Endometrial microvascular endothelial cells (primary cell): ENCODE data around the gene ANGPTL3. TPM values are rescaled to one million over a fixed set of nuclear protein-coding genes. Genes with fewer than 3 reads are reported as not detected.
"Not testable (repeated sequence)": the region's sequence is repeated elsewhere in the genome, so short reads cannot be mapped to it uniquely, and the experiment has no call there.

Experiments
- in situ Hi-C: cut with HindIII; loops from 2 replicates; pipeline ENCODE4 v1.10.0; 2017; ENCODE audit warnings: low sequenced_read_pairs, low pct_unique_long_range_greater_than_20kb; ENCODE audit errors: inconsistent ontology term
- total RNA-seq: library from RNA; depleted of rRNA; stranded (reverse); fragments of >200 nt; gene quantifications from one replicate; pipeline ENCODE4 v1.2.3, GENCODE V29; 2015; ENCODE audit errors: inconsistent ontology term

The ANGPTL3 gene, protein sequence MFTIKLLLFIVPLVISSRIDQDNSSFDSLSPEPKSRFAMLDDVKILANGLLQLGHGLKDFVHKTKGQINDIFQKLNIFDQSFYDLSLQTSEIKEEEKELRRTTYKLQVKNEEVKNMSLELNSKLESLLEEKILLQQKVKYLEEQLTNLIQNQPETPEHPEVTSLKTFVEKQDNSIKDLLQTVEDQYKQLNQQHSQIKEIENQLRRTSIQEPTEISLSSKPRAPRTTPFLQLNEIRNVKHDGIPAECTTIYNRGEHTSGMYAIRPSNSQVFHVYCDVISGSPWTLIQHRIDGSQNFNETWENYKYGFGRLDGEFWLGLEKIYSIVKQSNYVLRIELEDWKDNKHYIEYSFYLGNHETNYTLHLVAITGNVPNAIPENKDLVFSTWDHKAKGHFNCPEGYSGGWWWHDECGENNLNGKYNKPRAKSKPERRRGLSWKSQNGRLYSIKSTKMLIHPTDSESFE
- not detected for total RNA-seq

DNA sequence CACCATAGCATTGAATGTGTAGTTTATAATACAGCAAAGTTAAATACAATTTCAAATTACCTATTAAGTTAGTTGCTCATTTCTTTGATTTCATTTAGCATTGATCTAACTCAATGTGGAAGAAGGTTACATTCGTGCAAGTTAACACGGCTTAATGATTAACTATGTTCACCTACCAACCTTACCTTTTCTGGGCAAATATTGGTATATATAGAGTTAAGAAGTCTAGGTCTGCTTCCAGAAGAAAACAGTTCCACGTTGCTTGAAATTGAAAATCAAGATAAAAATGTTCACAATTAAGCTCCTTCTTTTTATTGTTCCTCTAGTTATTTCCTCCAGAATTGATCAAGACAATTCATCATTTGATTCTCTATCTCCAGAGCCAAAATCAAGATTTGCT, at the start of gene ANGPTL3:
Gene ANGPTL3 (plus strand): TSS at position 240 of the 400 bp plus-strand sequence. CDS start 47 bp downstream, at position 287.
- in situ Hi-C loops, result no loop called here

DNA sequence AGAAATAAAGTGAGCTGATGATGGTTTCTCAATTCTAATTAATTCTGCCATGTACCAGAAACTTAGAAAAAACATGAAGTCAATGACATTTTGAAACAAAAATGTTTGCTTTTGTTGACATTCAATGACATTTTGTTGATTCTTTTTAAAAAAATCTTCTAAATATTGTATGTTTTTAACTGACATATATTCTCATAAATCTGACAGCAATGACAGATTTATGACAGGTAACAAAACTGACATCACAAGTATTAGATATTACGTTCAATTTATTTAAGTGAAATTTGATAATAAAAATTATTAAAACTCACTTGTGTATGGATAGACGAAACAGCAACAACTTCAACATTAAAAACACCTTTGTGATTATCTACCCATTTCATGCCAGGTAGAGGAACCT, 36.0 kb upstream of the ANGPTL3 start:
- in situ Hi-C loops, result no loop called here

DNA sequence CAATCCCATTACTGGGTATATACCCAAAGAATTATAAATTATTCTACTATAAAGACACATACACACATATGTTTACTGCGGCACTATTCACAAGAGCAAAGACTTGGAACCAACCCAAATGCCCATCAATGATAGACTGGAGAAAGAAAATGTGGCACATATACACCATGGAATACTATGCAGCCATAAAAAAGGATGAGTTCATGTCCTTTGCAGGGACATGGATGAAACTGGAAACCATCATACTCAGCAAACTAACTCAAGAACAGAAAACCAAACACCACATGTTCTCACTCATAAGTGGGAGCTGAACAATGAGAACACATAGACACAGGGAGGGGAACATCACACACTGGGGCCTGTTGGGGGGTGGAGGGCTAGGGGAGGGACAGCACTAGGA, 30.1 kb upstream of the ANGPTL3 start:
- in situ Hi-C loops, result not testable (repeated sequence)

DNA sequence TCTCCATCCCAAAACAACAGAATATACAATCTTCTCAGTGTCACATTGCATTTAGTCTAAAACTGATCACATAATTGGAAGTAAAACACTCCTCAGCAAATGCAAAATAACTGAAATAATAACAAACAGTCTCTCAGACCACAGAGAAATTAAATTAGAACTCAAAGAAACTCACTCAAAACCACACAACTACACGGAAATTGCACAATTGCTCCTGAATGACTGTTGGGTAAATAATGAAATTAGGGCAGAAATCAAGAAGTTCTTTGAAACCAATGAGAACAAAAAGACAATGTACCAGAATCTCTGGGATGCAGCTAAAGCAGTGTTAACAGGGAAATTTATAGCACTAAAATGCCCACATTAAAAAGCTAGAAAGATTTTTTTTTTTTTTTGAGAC, 29.4 kb upstream of the ANGPTL3 start:
- in situ Hi-C loops, result not testable (repeated sequence)

DNA sequence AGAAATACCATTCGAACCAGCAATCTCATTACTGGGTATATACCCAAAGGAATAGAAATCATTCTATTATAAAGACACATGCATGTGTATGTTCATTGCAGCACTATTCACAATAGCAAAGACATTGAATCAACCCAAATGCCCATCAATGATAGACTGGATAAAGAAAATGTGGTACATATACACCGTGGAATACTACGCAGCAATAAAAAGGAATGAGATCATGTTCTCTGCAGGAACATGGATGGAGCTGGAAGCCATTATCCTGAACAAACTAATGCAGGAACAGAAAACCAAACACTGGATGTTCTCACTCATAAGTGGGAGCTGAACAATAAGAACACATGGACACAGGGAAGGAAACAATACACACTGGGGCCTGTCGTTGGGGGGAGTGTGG, 25.8 kb upstream of the ANGPTL3 start:
- in situ Hi-C loops, result not testable (repeated sequence)

DNA sequence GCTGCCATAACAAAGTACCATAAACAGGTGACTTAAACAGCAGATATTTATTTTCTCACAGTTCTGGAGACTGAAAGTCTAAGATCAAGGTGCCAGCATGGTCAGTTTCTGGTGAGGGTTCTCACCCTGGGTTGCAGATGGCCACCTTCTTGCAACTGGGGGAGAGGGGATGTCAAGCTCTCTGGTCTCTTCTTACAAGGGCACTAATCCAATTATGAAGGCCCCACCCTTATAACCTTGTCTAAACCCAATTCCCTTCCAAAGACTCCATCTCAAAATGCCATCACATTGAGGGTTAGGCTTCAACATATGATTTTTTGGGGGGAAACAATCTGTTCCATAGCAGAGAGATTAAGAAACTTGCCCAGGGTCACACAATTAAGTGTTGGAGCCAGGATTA, 24.8 kb upstream of the ANGPTL3 start:
- in situ Hi-C loops, result no loop called here

DNA sequence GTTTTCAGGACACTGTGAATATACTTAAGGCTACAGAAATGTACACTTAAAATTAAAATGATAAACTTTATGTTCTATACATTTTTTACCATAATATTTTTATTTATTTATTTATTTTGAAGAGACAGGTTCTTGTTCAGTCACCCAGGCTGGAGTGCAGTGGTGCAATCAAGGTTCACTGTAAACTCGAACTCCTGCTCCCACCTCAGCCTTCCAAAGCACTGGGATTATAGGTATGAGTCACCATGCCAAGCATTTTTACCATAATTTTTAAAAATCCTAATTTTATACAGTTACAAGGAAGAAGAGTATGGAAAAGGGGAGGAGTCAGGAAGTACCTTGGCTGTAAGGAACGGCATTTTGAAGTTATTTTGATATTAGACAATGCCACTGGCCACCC, 23.6 kb upstream of the ANGPTL3 start:
- in situ Hi-C loops, result no loop called here

DNA sequence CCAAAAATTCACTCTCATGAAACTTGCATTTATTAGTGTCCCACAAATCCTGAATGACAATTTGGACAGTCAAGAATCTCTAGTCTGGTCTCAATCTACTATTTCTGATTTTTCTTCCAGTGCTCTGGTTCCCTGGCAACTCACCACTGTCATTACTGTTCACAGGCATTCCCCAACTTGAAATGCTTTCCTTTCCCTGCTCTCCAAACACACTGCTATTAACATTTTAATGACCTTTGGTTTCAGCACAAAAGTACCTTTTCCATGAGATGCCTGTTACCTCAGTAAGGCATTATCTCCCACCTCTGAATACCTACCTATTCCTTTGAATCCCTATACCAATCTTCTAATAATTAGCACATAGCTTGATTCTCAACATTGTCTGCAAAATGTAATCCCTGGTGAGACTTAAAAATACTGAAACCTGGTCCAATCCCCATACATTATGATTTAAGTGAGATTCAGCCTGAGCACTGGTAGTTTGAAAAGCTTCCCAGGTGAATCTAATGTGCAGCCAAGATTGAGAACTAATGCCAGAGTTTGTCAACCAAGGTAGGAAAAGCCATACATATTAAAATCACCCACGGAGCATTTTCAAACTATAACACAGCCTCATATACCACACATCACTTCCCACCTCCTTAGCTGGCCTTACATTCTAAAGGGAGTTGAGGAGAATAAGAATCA, 11.7 kb upstream of the ANGPTL3 start:
- in situ Hi-C loops, result no loop called here

DNA sequence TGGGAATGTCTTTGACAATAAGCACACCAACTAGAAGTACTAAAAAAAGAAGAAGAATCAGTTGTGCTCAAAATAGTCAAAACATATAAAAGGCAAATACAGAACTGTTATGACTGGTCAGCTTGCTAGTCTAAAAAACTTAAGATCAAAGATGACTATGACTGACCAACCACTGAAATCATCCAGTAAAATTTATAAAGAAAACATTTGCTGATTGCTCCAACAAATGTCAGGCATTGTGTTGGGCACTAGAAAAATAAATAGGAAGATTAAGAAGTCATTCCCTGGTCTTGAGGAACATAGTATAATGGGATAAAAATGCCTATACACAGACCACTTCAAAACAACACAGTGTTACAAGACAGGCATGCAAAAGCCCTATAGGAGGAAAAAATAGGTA, 9.3 kb upstream of the ANGPTL3 start:
- in situ Hi-C loops, result no loop called here

DNA sequence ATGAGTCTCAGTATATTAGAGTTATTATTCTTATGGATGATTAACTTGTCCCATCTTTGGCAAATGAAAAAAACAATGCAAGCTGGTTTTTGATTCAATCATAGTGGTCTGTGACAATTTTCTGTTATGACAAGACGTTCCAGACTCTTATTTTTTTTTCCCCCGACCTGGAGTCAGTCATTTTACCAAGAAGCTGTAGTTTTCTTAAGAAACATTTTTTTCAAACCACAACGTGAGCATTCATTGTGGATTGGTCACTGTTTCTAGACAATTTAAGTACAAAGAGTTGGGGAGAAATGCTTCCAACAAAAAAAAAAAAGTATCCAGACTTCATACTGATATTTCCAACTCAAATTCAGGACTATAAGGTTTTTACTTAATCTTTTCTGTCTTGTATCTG, 8.0 kb upstream of the ANGPTL3 start:
- in situ Hi-C loops, result no loop called here

DNA sequence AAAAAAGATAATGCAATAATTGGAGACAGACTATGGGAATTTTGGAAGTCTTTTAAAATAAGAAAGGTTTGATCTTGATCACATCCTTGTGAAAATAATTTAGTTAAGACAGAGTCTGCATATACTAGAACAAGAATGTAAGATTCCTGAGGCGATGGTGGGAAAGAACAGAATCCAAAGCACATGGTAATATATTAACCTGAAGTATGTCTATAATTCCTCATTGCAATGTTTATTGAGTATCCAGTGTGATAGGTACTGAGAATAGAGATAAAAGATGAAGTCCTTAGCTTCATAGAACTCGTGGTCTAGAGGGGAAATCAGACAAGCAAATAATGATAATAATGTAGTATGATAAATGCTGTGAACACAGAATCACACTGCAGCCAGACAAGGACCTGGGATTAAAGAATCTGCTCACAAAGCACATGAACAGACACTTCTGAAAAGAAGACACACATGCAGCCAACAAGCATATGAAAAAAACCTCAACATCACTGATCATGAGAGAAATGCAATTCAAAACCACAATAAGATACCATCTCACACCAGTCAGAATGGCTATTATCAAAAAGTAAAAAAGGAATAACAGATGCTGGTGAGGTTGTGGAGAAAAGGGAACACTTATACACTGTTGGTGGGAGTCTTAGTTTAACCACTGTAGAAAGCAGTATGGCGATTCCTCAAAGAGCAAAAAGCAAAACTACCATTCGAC, 6.9 kb upstream of the ANGPTL3 start:
- in situ Hi-C loops, result no loop called here

DNA sequence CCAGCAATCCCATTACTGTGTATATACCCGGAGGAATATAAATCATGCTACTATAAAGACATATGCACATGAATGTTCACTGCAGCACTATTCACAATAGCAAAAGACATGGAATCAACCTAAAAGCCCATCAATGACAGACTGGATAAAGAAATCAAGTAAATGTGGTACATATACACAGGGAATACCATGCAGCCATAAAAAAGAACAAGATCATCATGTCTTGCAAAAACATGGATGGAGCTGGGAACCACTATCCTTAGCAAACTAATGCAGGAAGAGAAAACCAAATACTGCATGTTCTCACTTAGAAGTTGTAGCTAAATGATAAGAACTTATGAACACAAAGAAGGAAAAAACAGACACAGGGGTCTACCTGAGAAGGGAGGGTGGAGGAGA, 6.4 kb upstream of the ANGPTL3 start:
- in situ Hi-C loops, result no loop called here

DNA sequence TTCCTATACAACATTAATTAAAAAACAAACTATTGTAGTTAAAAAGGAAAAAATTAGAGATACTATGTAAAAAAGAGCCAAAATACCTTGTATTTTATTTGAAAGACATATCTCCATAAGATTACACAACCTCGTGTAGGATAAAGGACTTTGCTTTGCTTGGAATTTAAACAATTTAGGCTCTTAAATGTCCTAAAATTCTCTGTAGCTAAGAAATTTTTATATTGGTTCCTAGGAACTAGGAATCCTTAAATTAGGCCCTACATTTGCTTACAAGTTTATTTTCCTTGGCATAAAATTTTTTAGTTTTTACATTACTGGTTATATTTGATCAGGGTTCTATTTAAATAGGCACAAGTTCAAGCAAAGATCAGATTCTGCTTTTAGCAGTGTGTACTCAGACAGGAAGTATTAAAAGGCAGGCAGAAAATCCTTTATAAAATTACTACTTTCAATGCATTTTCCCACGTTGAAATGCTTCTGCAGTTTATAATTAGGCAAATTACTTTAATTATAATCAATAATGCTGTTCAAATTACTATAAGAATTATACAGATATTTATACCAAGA, 3.4 kb upstream of the ANGPTL3 start:
- in situ Hi-C loops, result no loop called here

DNA sequence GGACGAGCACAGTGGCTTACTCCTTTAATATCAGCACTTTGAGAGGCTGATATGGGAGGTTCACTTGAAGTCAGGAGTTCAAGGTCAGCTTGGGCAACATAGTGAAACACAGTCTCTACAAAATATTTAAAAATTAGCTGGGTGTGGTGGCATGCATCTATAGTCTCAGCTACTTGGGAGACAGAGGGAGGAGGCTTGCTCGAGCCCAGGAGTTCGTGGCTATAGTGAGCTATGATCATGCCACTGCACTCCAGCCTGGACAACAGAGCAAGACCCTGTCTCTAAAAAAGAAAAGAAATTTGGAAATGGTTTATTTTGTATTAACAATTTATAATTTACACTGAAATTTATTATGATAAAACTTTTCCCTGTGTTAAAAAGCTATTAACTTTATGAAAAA, 1.7 kb upstream of the ANGPTL3 start:
- in situ Hi-C loops, result no loop called here

DNA sequence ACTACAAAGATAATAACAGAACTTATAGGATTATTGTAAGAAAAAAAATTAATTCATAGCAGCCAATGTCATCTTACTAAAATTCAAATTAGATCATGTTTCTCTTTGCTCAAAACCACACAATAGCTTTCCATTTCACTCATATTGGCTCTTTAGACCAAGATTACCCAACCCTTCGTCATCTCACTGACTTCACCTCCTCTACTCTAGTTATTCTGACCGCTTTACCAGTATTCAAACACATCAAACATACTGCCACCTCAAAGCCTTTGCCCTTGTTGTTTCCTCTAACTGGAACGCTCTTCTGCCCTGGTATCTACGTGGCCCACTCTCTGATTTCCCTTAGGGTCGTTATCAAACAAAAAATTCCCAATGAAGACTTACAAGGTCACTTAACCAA, 1.7 kb downstream of the ANGPTL3 start:
- in situ Hi-C loops, result no loop called here

DNA sequence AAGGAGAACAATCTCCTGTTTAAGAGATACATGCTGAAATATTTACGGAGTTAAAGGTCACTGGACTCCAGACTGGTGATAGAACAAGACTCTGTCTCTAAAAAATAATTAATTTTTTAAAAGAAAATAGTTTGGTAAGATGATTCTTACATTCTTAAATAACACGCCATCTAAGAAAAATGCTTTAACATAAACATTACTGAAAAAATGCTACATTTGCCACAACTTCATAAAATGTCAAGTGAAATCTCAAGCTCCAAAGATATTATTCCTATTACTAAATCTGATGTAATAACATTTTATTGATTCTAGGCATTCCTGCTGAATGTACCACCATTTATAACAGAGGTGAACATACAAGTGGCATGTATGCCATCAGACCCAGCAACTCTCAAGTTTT, 4.1 kb downstream of the ANGPTL3 start:
- in situ Hi-C loops, result no loop called here

DNA sequence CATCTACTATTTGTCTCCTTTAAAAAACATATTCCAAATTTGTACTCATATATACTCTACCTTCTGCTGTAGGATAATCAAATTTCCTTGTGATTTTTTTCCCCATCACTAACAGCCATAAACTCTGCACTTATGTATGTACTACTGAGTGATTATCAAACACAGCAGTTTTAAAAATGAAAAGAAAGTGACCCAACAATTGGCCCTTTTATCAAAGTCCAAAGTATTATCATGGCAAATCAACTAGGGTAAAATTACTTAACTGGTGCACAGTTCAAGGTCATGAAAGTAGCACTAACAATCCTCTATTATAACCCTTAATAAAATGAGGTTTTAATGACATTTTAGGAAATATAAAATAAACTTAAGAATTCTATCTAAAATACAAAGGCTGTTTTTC, 11.6 kb downstream of the ANGPTL3 start:
- in situ Hi-C loops, result no loop called here

DNA sequence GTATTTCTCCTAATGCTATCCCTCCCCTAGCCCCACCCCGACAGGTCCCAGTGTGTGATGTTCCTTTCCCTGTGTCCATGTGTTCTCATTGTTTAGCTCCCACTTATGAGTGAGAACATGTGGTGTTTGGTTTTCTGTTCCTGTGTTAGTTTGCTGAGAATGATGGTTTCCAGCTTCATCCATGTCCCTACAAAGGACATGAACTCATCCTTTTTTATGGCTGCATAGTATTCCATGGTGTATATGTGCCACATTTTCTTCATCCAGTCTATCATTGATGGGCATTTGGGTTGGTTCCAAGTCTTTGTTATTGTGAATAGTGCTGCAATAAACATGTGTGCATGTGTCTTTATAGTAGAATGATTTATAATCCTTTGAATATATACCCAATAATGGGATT, 13.3 kb downstream of the ANGPTL3 start:
- in situ Hi-C loops, result not testable (repeated sequence)

DNA sequence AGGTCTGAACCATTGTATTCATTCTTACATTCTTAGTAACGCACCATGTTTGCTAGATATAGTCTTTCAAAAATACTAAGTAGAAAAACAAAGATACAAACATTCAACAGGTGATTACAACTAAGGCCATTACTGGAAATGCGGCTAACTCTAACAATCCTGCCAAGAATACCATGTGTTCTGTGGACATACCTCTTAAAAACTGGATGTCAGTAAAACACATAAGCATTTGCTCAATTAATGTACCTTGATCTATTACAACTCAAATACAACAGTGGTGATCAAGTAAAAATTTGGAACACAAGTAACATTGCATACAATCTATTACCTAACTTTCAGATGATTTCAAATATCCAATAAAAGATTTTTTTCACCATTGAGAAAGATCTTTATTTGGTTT, 15.4 kb downstream of the ANGPTL3 start:
- in situ Hi-C loops, result no loop called here
